PC-9 (cell line): ENCODE data around the gene APC.

Source experiments
- EZH2 ChIP-seq: fragments of 200-600 bp; sonication (generic); IDR thresholded peaks from 2 replicates; pipeline ENCODE4 v1.8.0; 2017; ENCODE audit warnings: antibody characterized with exemption, low read depth
- TF ChIP-seq, protein P1 (sequence below): fragments of 200-600 bp; sonication (generic); conservative IDR thresholded peaks from 2 replicates; pipeline ENCODE4 v1.6.1; 2017; ENCODE audit warnings: mixed run types, antibody characterized with exemption, mild to moderate bottlenecking, moderate library complexity

DNA sequence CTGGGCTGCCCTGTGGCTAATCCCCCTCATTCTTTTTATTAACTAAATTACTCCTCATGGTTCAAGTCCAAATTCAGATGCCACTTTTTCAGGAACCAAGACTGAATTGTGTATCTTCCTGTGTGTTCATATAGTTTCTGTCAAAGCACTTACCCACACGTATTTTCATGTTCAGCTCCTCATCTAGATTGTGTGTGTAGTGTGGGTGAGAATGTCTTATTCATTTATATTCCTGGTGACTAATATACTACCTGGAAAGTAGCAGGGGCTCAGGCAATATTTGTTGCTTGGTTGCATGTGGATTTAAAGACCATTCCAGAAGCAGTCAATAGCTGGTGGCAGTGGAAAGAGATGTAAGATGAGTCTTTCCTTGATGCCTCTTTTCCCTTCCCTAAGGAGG, 74.9 kb downstream of the APC start:
- TF ChIP-seq, protein P1, sequence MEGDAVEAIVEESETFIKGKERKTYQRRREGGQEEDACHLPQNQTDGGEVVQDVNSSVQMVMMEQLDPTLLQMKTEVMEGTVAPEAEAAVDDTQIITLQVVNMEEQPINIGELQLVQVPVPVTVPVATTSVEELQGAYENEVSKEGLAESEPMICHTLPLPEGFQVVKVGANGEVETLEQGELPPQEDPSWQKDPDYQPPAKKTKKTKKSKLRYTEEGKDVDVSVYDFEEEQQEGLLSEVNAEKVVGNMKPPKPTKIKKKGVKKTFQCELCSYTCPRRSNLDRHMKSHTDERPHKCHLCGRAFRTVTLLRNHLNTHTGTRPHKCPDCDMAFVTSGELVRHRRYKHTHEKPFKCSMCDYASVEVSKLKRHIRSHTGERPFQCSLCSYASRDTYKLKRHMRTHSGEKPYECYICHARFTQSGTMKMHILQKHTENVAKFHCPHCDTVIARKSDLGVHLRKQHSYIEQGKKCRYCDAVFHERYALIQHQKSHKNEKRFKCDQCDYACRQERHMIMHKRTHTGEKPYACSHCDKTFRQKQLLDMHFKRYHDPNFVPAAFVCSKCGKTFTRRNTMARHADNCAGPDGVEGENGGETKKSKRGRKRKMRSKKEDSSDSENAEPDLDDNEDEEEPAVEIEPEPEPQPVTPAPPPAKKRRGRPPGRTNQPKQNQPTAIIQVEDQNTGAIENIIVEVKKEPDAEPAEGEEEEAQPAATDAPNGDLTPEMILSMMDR: no peak
- TF ChIP-seq EZH2: no peak
